Measurements from ENCODE around the gene PRDM16.
"Not testable (repeated sequence)": the region's sequence is repeated elsewhere in the genome, so short reads cannot be mapped to it uniquely, and the experiment has no call there.

PRDM16 gene

GRCh38 chr1:3162322-3162882 lies 93.4 kb downstream of the PRDM16 start:
- Histone ChIP-seq H3K9ac (ENCODE audit: low read length) (no peak overlapping the region), H3K36me3 (ENCODE audit: insufficient read depth, low read length) (no peaks in the 10 kb centered on the region), H3K27ac (ENCODE audit: low read depth, low read length, poor library complexity, severe bottlenecking) (no peak overlapping the region), H3K27me3 (ENCODE audit: insufficient read depth, low read length) (no peaks in the 10 kb centered on the region), H3K4me2 (ENCODE audit: low read length) (no peak overlapping the region), H3K9me2 (ENCODE audit: low read depth, low read length) (no peaks in the 10 kb centered on the region), H3K4me1 (ENCODE audit: insufficient read depth, low read length, severe bottlenecking) (no peaks in the 10 kb centered on the region), H3K9me3 (ENCODE audit: low read length) (no peaks in the 10 kb centered on the region), H4K20me1 (ENCODE audit: insufficient read depth, low read length) (no peaks in the 10 kb centered on the region), H3K79me2 (ENCODE audit: insufficient read depth, low read length) (no peaks in the 10 kb centered on the region), H3K4me3 (ENCODE audit: low read depth, low read length, poor library complexity, severe bottlenecking) (no peak overlapping the region), H3F3A (ENCODE audit: insufficient read depth, low read length) (no peaks in the 10 kb centered on the region), H2AFZ (ENCODE audit: low read length) (no peak overlapping the region)
- TF ChIP-seq EZH2 (IDR thresholded peaks at IDR 0.05; ENCODE audit: borderline replicate concordance, low read length) (no peak), CTCF (IDR thresholded peaks at IDR 0.05; ENCODE audit: low read length) (no peak)

- TF ChIP-seq EZH2 (IDR thresholded peaks at IDR 0.05; ENCODE audit: borderline replicate concordance, low read length) = no peak
- TF ChIP-seq CTCF (IDR thresholded peaks at IDR 0.05; ENCODE audit: low read length) = no peak
- Histone ChIP-seq H3K4me2 (ENCODE audit: low read length) (no peak overlapping the region), H3K9me2 (ENCODE audit: low read depth, low read length) (no peaks in the 10 kb centered on the region), H3K4me3 (ENCODE audit: low read depth, low read length, poor library complexity, severe bottlenecking) (no peak overlapping the region), H3K27me3 (ENCODE audit: insufficient read depth, low read length) (no peaks in the 10 kb centered on the region), H3F3A (ENCODE audit: insufficient read depth, low read length) (no peaks in the 10 kb centered on the region), H3K9ac (ENCODE audit: low read length) (no peak overlapping the region), H3K4me1 (ENCODE audit: insufficient read depth, low read length, severe bottlenecking) (no peaks in the 10 kb centered on the region), H3K36me3 (ENCODE audit: insufficient read depth, low read length) (no peaks in the 10 kb centered on the region), H2AFZ (ENCODE audit: low read length) (no peak overlapping the region), H4K20me1 (ENCODE audit: insufficient read depth, low read length) (no peaks in the 10 kb centered on the region), H3K79me2 (ENCODE audit: insufficient read depth, low read length) (no peaks in the 10 kb centered on the region), H3K27ac (ENCODE audit: low read depth, low read length, poor library complexity, severe bottlenecking) (no peak overlapping the region), H3K9me3 (ENCODE audit: low read length) (no peaks in the 10 kb centered on the region)
Observed at GRCh38 chr1:3163356-3163755, 94.4 kb downstream of the PRDM16 start.

- H3K27ac ChIP-seq (ENCODE audit: low read depth, low read length, poor library complexity, severe bottlenecking) = no peak overlapping the region
Observed at GRCh38 chr1:3164671-3165070, 95.7 kb downstream of the PRDM16 start.

GRCh38 chr1:3165189-3165588 lies 96.2 kb downstream of the PRDM16 start:
- not testable (repeated sequence) for H3K9me3 ChIP-seq (ENCODE audit: low read length); H3K4me3 ChIP-seq (ENCODE audit: low read depth, low read length, poor library complexity, severe bottlenecking); H3K79me2 ChIP-seq (ENCODE audit: insufficient read depth, low read length); H2AFZ ChIP-seq (ENCODE audit: low read length); H3K9me2 ChIP-seq (ENCODE audit: low read depth, low read length); H3F3A ChIP-seq (ENCODE audit: insufficient read depth, low read length); H3K36me3 ChIP-seq (ENCODE audit: insufficient read depth, low read length); H3K27me3 ChIP-seq (ENCODE audit: insufficient read depth, low read length); H3K9ac ChIP-seq (ENCODE audit: low read length); H4K20me1 ChIP-seq (ENCODE audit: insufficient read depth, low read length); H3K27ac ChIP-seq (ENCODE audit: low read depth, low read length, poor library complexity, severe bottlenecking); H3K4me2 ChIP-seq (ENCODE audit: low read length); H3K4me1 ChIP-seq (ENCODE audit: insufficient read depth, low read length, severe bottlenecking)

More at GRCh38 chr1:3164671-3165070, 95.7 kb downstream of the PRDM16 start:
- H3K27me3 ChIP-seq (ENCODE audit: insufficient read depth, low read length) = no peaks in the 10 kb centered on the region
- H3K4me1 ChIP-seq (ENCODE audit: insufficient read depth, low read length, severe bottlenecking) = no peaks in the 10 kb centered on the region
- H3K9me3 ChIP-seq (ENCODE audit: low read length) = no peaks in the 10 kb centered on the region
- H3K9ac ChIP-seq (ENCODE audit: low read length) = no peak overlapping the region
- no peak overlapping the region for H2AFZ ChIP-seq (ENCODE audit: low read length)
- H3K4me2 ChIP-seq (ENCODE audit: low read length) = no peak overlapping the region
- no peaks in the 10 kb centered on the region for H3K9me2 ChIP-seq (ENCODE audit: low read depth, low read length)
- no peak overlapping the region for H3K4me3 ChIP-seq (ENCODE audit: low read depth, low read length, poor library complexity, severe bottlenecking)
- no peaks in the 10 kb centered on the region for H3K36me3 ChIP-seq (ENCODE audit: insufficient read depth, low read length)
- no peak for TF ChIP-seq EZH2 (IDR thresholded peaks at IDR 0.05; ENCODE audit: borderline replicate concordance, low read length)
- no peak for TF ChIP-seq CTCF (IDR thresholded peaks at IDR 0.05; ENCODE audit: low read length)
- no peaks in the 10 kb centered on the region for H3F3A ChIP-seq (ENCODE audit: insufficient read depth, low read length)
- no peaks in the 10 kb centered on the region for H4K20me1 ChIP-seq (ENCODE audit: insufficient read depth, low read length)
- no peaks in the 10 kb centered on the region for H3K79me2 ChIP-seq (ENCODE audit: insufficient read depth, low read length)

All from OCI-LY1 (cell line).